Loucy (cell line): Measurements from ENCODE around the gene KLF3.

Experiments
- H2AFZ ChIP-seq: fragments of 200-600 bp; sonication (generic); 2 replicates; pipeline ENCODE4 v1.6.0; 2016; ENCODE audit warnings: antibody characterized with exemption, mild to moderate bottlenecking, low read length, moderate library complexity
- H3F3A ChIP-seq: fragments of 200-600 bp; 2 replicates; pipeline ENCODE4 v1.6.0; 2016; ENCODE audit warnings: antibody characterized with exemption, low read depth, mild to moderate bottlenecking
- H3K27me3 ChIP-seq: fragments of 200-600 bp; sonication (generic); 2 replicates; pipeline ENCODE4 v1.6.1; 2014; ENCODE audit warnings: low read length, mild to moderate bottlenecking; ENCODE audit not compliant: insufficient read depth, poor library complexity, severe bottlenecking
- H3K36me3 ChIP-seq: fragments of 200-600 bp; sonication (generic); 2 replicates; pipeline ENCODE4 v1.6.1; 2016; ENCODE audit warnings: low read length; ENCODE audit not compliant: insufficient read depth
- H3K4me1 ChIP-seq: fragments of 200-600 bp; sonication (generic); 2 replicates; pipeline ENCODE4 v1.5.1; 2014; ENCODE audit warnings: low read length, mild to moderate bottlenecking; ENCODE audit not compliant: insufficient read depth, poor library complexity, severe bottlenecking
- H3K4me2 ChIP-seq: fragments of 200-600 bp; sonication (generic); 2 replicates; pipeline ENCODE4 v1.6.0; 2014; ENCODE audit warnings: antibody characterized with exemption, low read length, low read depth, mild to moderate bottlenecking; ENCODE audit not compliant: poor library complexity, severe bottlenecking
- H3K4me3 ChIP-seq: fragments of 200-600 bp; sonication (generic); 2 replicates; pipeline ENCODE4 v1.5.1; 2014; ENCODE audit warnings: low read length, mild to moderate bottlenecking, mixed read lengths; ENCODE audit not compliant: poor library complexity, severe bottlenecking
- H3K79me2 ChIP-seq: fragments of 200-600 bp; sonication (generic); 2 replicates; pipeline ENCODE4 v1.6.1; 2014; ENCODE audit warnings: low read length; ENCODE audit not compliant: insufficient read depth
- H3K9ac ChIP-seq: fragments of 200-600 bp; sonication (generic); 2 replicates; pipeline ENCODE4 v1.6.0; 2014; ENCODE audit warnings: mild to moderate bottlenecking, low read depth, low read length, moderate library complexity; ENCODE audit not compliant: poor library complexity, severe bottlenecking
- H3K9me2 ChIP-seq: fragments of 200-600 bp; sonication (generic); replicated peaks from 2 replicates; pipeline ENCODE4 v1.6.1; 2016; ENCODE audit warnings: low read depth, low read length, mixed read lengths
- H3K9me3 ChIP-seq: fragments of 200-600 bp; sonication (generic); 2 replicates; pipeline ENCODE4 v1.6.1; 2014; ENCODE audit warnings: mild to moderate bottlenecking, antibody characterized with exemption, low read length, low read depth; ENCODE audit not compliant: insufficient read depth
- H4K20me1 ChIP-seq: fragments of 200-600 bp; sonication (generic); 2 replicates; pipeline ENCODE4 v1.6.0; 2014; ENCODE audit warnings: antibody characterized with exemption, low read length, mild to moderate bottlenecking; ENCODE audit not compliant: insufficient read depth, poor library complexity, severe bottlenecking
- EZH2phosphoT487 ChIP-seq: fragments of 200-600 bp; IDR thresholded peaks from 2 replicates; pipeline ENCODE4 v1.6.1; 2018; ENCODE audit warnings: antibody characterized with exemption, mild to moderate bottlenecking, moderate library complexity, borderline replicate concordance
- TF ChIP-seq, protein P1 (sequence below): fragments of 200-600 bp; sonication (generic); conservative IDR thresholded peaks from 2 replicates; pipeline ENCODE4 v1.5.1; 2014; ENCODE audit warnings: mild to moderate bottlenecking, antibody characterized with exemption, low read length

KLF3 gene

DNA sequence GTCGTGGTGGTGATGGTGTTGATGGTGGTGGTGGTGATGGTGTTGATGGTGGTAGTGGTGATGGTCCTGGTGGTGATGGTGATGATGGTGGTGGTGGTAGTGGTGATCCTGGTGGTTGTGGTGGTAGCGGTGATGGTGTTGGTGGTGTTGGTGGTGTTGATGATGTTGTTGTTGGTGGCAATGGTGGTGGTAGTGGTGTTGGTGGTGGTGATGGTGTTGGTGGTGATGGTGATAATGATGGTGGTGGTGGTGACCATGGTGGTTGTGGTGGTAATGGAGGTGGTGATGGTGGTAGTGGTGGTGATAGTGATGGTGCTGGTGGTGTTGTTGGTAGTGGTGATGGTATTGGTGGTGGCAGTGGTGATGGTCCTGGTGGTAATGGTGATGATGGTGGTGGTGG, 69.7 kb downstream of the KLF3 start:
- no peaks in the 10 kb centered on the region for H3F3A ChIP-seq
- H3K9me2 ChIP-seq: no peaks in the 10 kb centered on the region
- no peak overlapping the region for H3K4me3 ChIP-seq
- no peak overlapping the region for H2AFZ ChIP-seq
- no peak overlapping the region for H3K4me2 ChIP-seq
- no peaks in the 10 kb centered on the region for H3K79me2 ChIP-seq
- no peaks in the 10 kb centered on the region for H3K9me3 ChIP-seq
- no peaks in the 10 kb centered on the region for H4K20me1 ChIP-seq
- no peaks in the 10 kb centered on the region for H3K4me1 ChIP-seq
- H3K27me3 ChIP-seq: no peaks in the 10 kb centered on the region
- no peak overlapping the region for H3K9ac ChIP-seq
- no peaks in the 10 kb centered on the region for H3K36me3 ChIP-seq
- TF ChIP-seq EZH2phosphoT487: no peak
- TF ChIP-seq, protein P1, sequence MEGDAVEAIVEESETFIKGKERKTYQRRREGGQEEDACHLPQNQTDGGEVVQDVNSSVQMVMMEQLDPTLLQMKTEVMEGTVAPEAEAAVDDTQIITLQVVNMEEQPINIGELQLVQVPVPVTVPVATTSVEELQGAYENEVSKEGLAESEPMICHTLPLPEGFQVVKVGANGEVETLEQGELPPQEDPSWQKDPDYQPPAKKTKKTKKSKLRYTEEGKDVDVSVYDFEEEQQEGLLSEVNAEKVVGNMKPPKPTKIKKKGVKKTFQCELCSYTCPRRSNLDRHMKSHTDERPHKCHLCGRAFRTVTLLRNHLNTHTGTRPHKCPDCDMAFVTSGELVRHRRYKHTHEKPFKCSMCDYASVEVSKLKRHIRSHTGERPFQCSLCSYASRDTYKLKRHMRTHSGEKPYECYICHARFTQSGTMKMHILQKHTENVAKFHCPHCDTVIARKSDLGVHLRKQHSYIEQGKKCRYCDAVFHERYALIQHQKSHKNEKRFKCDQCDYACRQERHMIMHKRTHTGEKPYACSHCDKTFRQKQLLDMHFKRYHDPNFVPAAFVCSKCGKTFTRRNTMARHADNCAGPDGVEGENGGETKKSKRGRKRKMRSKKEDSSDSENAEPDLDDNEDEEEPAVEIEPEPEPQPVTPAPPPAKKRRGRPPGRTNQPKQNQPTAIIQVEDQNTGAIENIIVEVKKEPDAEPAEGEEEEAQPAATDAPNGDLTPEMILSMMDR: no peak

- Histone ChIP-seq H3K79me2 (no peaks in the 10 kb centered on the region), H2AFZ (no peak overlapping the region), H3K4me3 (no peak overlapping the region), H4K20me1 (no peaks in the 10 kb centered on the region), H3K27me3 (no peaks in the 10 kb centered on the region), H3F3A (no peaks in the 10 kb centered on the region), H3K4me1 (no peaks in the 10 kb centered on the region), H3K9me3 (no peaks in the 10 kb centered on the region), H3K4me2 (no peak overlapping the region), H3K9me2 (no peaks in the 10 kb centered on the region), H3K36me3 (no peaks in the 10 kb centered on the region), H3K9ac (no peak overlapping the region)
- TF ChIP-seq, protein P1: no peak
- TF ChIP-seq EZH2phosphoT487: no peak
Measured at GRCh38 chr4:38734446-38734845, 70.4 kb downstream of the KLF3 start.

DNA sequence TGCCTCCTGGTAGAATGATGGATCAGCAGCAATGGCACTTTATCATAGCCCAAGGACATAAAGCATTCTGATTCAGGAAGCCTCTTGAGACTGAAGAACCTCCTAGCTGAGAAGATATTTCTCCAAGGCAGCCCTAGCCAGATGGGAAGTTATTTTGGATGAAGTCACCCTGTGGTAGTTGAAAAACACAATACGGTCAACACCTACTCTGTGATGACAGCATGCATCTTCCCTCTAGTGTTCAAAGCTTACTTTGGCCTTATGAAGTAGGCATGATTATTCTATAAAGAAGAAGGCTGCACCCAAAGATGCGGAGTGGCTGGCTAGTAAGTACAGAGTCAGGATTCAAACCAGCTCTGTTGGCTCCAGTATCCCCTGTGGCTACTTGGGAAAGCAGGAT, 70.9 kb downstream of the KLF3 start:
- Histone ChIP-seq H3K4me3 (no peak overlapping the region), H3K9me3 (no peaks in the 10 kb centered on the region), H3K27me3 (no peaks in the 10 kb centered on the region), H3K9me2 (no peaks in the 10 kb centered on the region), H3K4me2 (no peak overlapping the region), H4K20me1 (no peaks in the 10 kb centered on the region), H3K4me1 (no peaks in the 10 kb centered on the region), H3K9ac (no peak overlapping the region), H3F3A (no peaks in the 10 kb centered on the region), H3K36me3 (no peaks in the 10 kb centered on the region), H2AFZ (no peak overlapping the region), H3K79me2 (no peaks in the 10 kb centered on the region)
- TF ChIP-seq EZH2phosphoT487: no peak
- TF ChIP-seq, protein P1: no peak
